SK-N-SH treated with all-trans-retinoic acid at 6 μM for 48 hours (cell line): ENCODE data around the gene ADRA1B.

Source experiments
- ATAC-seq: fragments of 200-7000 bp; cut with Tn5 transposase; 3 replicates; pipeline ENCODE4 v1.9.1; 2020; ENCODE audit warnings: mild to moderate bottlenecking, moderate library complexity
- ARNTL ChIP-seq: fragments of 450-650 bp; formaldehyde crosslinking; IDR thresholded peaks from 2 replicates; pipeline ENCODE4 v1.5.0; 2020; ENCODE audit warnings: low read depth, mild to moderate bottlenecking, moderate library complexity, borderline replicate concordance
- BACH2 ChIP-seq: fragments of 250-450 bp; sonication (Bioruptor Pico); IDR thresholded peaks from 2 replicates; pipeline ENCODE4 v1.9.0; 2021; ENCODE audit warnings: mild to moderate bottlenecking, borderline replicate concordance
- CREB5 ChIP-seq: fragments of 250-450 bp; sonication (Bioruptor Pico); IDR thresholded peaks from 2 replicates; pipeline ENCODE4 v1.5.1; 2020; ENCODE audit warnings: low read depth, mild to moderate bottlenecking, moderate library complexity
- CSDC2 ChIP-seq: fragments of 250-450 bp; sonication (Bioruptor Pico); IDR thresholded peaks from 2 replicates; pipeline ENCODE4 v1.5.0; 2020; ENCODE audit warnings: mild to moderate bottlenecking, moderate library complexity
- CSRNP3 ChIP-seq: fragments of 250-450 bp; sonication (Bioruptor Pico); IDR thresholded peaks from 2 replicates; pipeline ENCODE4 v1.5.1; 2021; ENCODE audit warnings: mild to moderate bottlenecking, moderate library complexity
- ESRRG ChIP-seq: fragments of 250-450 bp; sonication (Bioruptor Pico); IDR thresholded peaks from 2 replicates; pipeline ENCODE4 v1.6.1; 2021; ENCODE audit warnings: mild to moderate bottlenecking
- GLIS3 ChIP-seq: fragments of 250-450 bp; sonication (Bioruptor Pico); IDR thresholded peaks from 2 replicates; pipeline ENCODE4 v1.5.0; 2020; ENCODE audit warnings: mild to moderate bottlenecking, moderate library complexity
- ISL1 ChIP-seq: fragments of 250-450 bp; sonication (Bioruptor Pico); IDR thresholded peaks from 2 replicates; pipeline ENCODE4 v2.1.2; 2022; ENCODE audit warnings: mild to moderate bottlenecking, moderate library complexity
- OSR1 ChIP-seq: fragments of 250-450 bp; sonication (Bioruptor Pico); IDR thresholded peaks from 2 replicates; pipeline ENCODE4 v1.8.0; 2022; ENCODE audit warnings: moderate library complexity, mild to moderate bottlenecking, inconsistent platforms
- PATZ1 ChIP-seq: fragments of 250-450 bp; sonication (Bioruptor Pico); IDR thresholded peaks from 2 replicates; pipeline ENCODE4 v1.8.0; 2020; ENCODE audit warnings: mild to moderate bottlenecking, moderate library complexity, borderline replicate concordance
- POU6F1 ChIP-seq: fragments of 250-450 bp; sonication (Bioruptor Pico); IDR thresholded peaks from 2 replicates; pipeline ENCODE4 v1.8.0; 2021; ENCODE audit warnings: low read depth, mild to moderate bottlenecking, moderate library complexity, borderline replicate concordance
- PPARA ChIP-seq: fragments of 250-450 bp; sonication (Bioruptor Pico); IDR thresholded peaks from 2 replicates; pipeline ENCODE4 v1.5.0; 2020; ENCODE audit warnings: mild to moderate bottlenecking, borderline replicate concordance
- RARB ChIP-seq: fragments of 250-450 bp; sonication (Bioruptor Pico); IDR thresholded peaks from 2 replicates; pipeline ENCODE4 v1.8.0; 2021; ENCODE audit warnings: mild to moderate bottlenecking, moderate library complexity
- SNAI2 ChIP-seq: fragments of 250-450 bp; sonication (Bioruptor Pico); IDR thresholded peaks from 2 replicates; pipeline ENCODE4 v1.5.0; 2020; ENCODE audit warnings: mild to moderate bottlenecking, moderate library complexity
- TOX ChIP-seq: fragments of 250-450 bp; sonication (Bioruptor Pico); IDR thresholded peaks from 2 replicates; pipeline ENCODE4 v1.8.0; 2021; ENCODE audit warnings: mild to moderate bottlenecking, moderate library complexity, borderline replicate concordance
- TSHZ2 ChIP-seq: fragments of 250-450 bp; sonication (Bioruptor Pico); IDR thresholded peaks from 2 replicates; pipeline ENCODE4 v1.5.0; 2020; ENCODE audit warnings: mild to moderate bottlenecking, moderate library complexity
- ZC3H10 ChIP-seq: fragments of 250-450 bp; sonication (Bioruptor Pico); IDR thresholded peaks from 2 replicates; pipeline ENCODE4 v1.5.1; 2021; ENCODE audit warnings: mild to moderate bottlenecking, moderate library complexity
- ZFP3 ChIP-seq: fragments of 250-450 bp; sonication (Bioruptor Pico); IDR thresholded peaks from 2 replicates; pipeline ENCODE4 v1.5.0; 2020; ENCODE audit warnings: mild to moderate bottlenecking, moderate library complexity
- ZFP30 ChIP-seq: fragments of 450-650 bp; formaldehyde crosslinking; IDR thresholded peaks from 2 replicates; pipeline ENCODE4 v1.5.0; 2022; ENCODE audit warnings: mild to moderate bottlenecking, moderate library complexity
- ZNF565 ChIP-seq: fragments of 450-650 bp; formaldehyde crosslinking; conservative IDR thresholded peaks from 2 replicates; pipeline ENCODE4 v1.5.0; 2020; ENCODE audit warnings: low read depth, mild to moderate bottlenecking, moderate library complexity
- ZNF70 ChIP-seq: fragments of 450-650 bp; formaldehyde crosslinking; IDR thresholded peaks from 2 replicates; pipeline ENCODE4 v1.5.0; 2020; ENCODE audit warnings: mild to moderate bottlenecking, moderate library complexity
- ZNF8 ChIP-seq: fragments of 450-650 bp; formaldehyde crosslinking; IDR thresholded peaks from 2 replicates; pipeline ENCODE4 v1.5.0; 2020; ENCODE audit warnings: mild to moderate bottlenecking, moderate library complexity

Gene ADRA1B

GRCh38 chr5:159906943-159907342 is 9.3 kb upstream of the ADRA1B start:
- TF ChIP-seq ZNF565: no peak
- no peak for TF ChIP-seq PATZ1 (CRISPR knock-in tag)
- no peak for TF ChIP-seq ESRRG (CRISPR knock-in tag)
- no peak for TF ChIP-seq ZFP30 (CRISPR knock-in tag)
- no peak for TF ChIP-seq RARB (CRISPR knock-in tag)
- TF ChIP-seq BACH2 (CRISPR knock-in tag): no peak
- no peak for TF ChIP-seq ZNF70 (CRISPR knock-in tag)
- TF ChIP-seq CREB5 (CRISPR knock-in tag): no peak
- TF ChIP-seq OSR1 (CRISPR knock-in tag): no peak
- TF ChIP-seq TOX (CRISPR knock-in tag): no peak
- no peak for TF ChIP-seq ZC3H10 (CRISPR knock-in tag)
- TF ChIP-seq SNAI2 (CRISPR knock-in tag): no peak
- no peak for TF ChIP-seq GLIS3 (CRISPR knock-in tag)
- TF ChIP-seq POU6F1: no peak
- ATAC-seq: no peak

- TF ChIP-seq SNAI2 (CRISPR knock-in tag) (no peak), ZNF8 (CRISPR knock-in tag) (no peak), TOX (CRISPR knock-in tag) (no peak), ZNF565 (no peak), CREB5 (CRISPR knock-in tag) (no peak), ZFP30 (CRISPR knock-in tag) (no peak), ZC3H10 (CRISPR knock-in tag) (no peak), RARB (CRISPR knock-in tag) (no peak), CSDC2 (CRISPR knock-in tag) (no peak), ZNF70 (CRISPR knock-in tag) (no peak), ISL1 (CRISPR knock-in tag) (no peak), OSR1 (CRISPR knock-in tag) (no peak)
- 0 out of 3 replicates have a peak, but pooled peaks have one; percentile 10 for ATAC-seq
Observed at GRCh38 chr5:159907689-159908590, 8.3 kb upstream of the ADRA1B start.

GRCh38 chr5:159908591-159908940 is 7.7 kb upstream of the ADRA1B start:
- no peak for ATAC-seq
- TF ChIP-seq BACH2 (CRISPR knock-in tag) (no peak), ESRRG (CRISPR knock-in tag) (no peak), PPARA (no peak), CSRNP3 (no peak), ZFP30 (CRISPR knock-in tag) (no peak), ARNTL (CRISPR knock-in tag) (no peak), ZNF565 (no peak), ISL1 (CRISPR knock-in tag) (no peak), RARB (CRISPR knock-in tag) (no peak), CREB5 (CRISPR knock-in tag) (no peak), CSDC2 (CRISPR knock-in tag) (no peak), OSR1 (CRISPR knock-in tag) (no peak), TSHZ2 (no peak), ZFP3 (CRISPR knock-in tag) (no peak), ZC3H10 (CRISPR knock-in tag) (no peak)
